GM06990 (cell line): ENCODE data around the gene ITGAE.

ENCODE experiments used
- DNase-seq: peaks from one replicate; pipeline ENCODE4 v3.0.0-alpha.2; 2011; ENCODE audit not compliant: insufficient read length; ENCODE audit errors: extremely low read depth
- H3K27me3 ChIP-seq: replicated peaks from 2 replicates; pipeline ENCODE4 v1.6.0; 2011; ENCODE audit warnings: low read length; ENCODE audit not compliant: control insufficient read depth, insufficient read depth
- H3K36me3 ChIP-seq: 2 replicates; pipeline ENCODE4 v1.5.1; 2011; ENCODE audit warnings: low read length; ENCODE audit not compliant: control insufficient read depth, insufficient read depth
- H3K4me3 ChIP-seq: replicated peaks from 2 replicates; pipeline ENCODE4 v1.5.1; 2011; ENCODE audit warnings: low read depth, mild to moderate bottlenecking, control low read depth, low read length
- CTCF ChIP-seq: IDR thresholded peaks from 2 replicates; pipeline ENCODE4 v1.5.1; 2011; ENCODE audit warnings: low read length, control low read depth, mild to moderate bottlenecking, inconsistent platforms; ENCODE audit not compliant: insufficient read depth, poor library complexity, severe bottlenecking

Gene ITGAE

GRCh38 chr17:3805581-3805980 lies 4.6 kb upstream of the ITGAE start:
- H3K27me3 ChIP-seq, result no peaks in the 10 kb centered on the region
- TF ChIP-seq CTCF, result no peak
- no peak overlapping the region for H3K4me3 ChIP-seq
- no peak for DNase-seq
- H3K36me3 ChIP-seq, result peaks cover 6% of the 10 kb centered on the region

- H3K36me3 ChIP-seq, result peaks cover 4% of the 10 kb centered on the region
- H3K4me3 ChIP-seq, result peak overlapping the region; percentile 23
- no peak for TF ChIP-seq CTCF
- DNase-seq, result peak; percentile 82
- H3K27me3 ChIP-seq, result no peaks in the 10 kb centered on the region
Observed at GRCh38 chr17:3804503-3804931, 3.5 kb upstream of the ITGAE start.

- Histone ChIP-seq H3K27me3 (no peaks in the 10 kb centered on the region), H3K4me3 (no peak overlapping the region), H3K36me3 (peaks cover 4% of the 10 kb centered on the region)
- TF ChIP-seq CTCF, result no peak
- no peak for DNase-seq
Observed at GRCh38 chr17:3803308-3803640, 2.3 kb upstream of the ITGAE start.

- no peak for DNase-seq
- Histone ChIP-seq H3K36me3 (peaks cover 3% of the 10 kb centered on the region), H3K27me3 (no peaks in the 10 kb centered on the region), H3K4me3 (no peak overlapping the region)
- TF ChIP-seq CTCF, result no peak
Observed at GRCh38 chr17:3802461-3803307, 1.7 kb upstream of the ITGAE start.

GRCh38 chr17:3801792-3802191 lies 804 bp upstream of the ITGAE start:
- H3K4me3 ChIP-seq, result no peak overlapping the region
- TF ChIP-seq CTCF, result no peak
- DNase-seq, result no peak
- H3K36me3 ChIP-seq, result peaks cover 2% of the 10 kb centered on the region
- H3K27me3 ChIP-seq, result no peaks in the 10 kb centered on the region

GRCh38 chr17:3801347-3801746 lies 359 bp upstream of the ITGAE start:
- H3K4me3 ChIP-seq, result no peak overlapping the region
- DNase-seq, result no peak
- peaks cover 2% of the 10 kb centered on the region for H3K36me3 ChIP-seq
- no peaks in the 10 kb centered on the region for H3K27me3 ChIP-seq
- TF ChIP-seq CTCF, result no peak
